A172 (cell line): Measurements from ENCODE around the gene TP53RK. TPM values are rescaled to one million over a fixed set of nuclear protein-coding genes. Genes with fewer than 3 reads are reported as not detected.

Experiments used
- DNase-seq: peaks from one replicate; pipeline ENCODE4 v3.0.0-alpha.2; 2015; ENCODE audit warnings: low spot score
- total RNA-seq: library from RNA; depleted of rRNA; stranded (reverse); fragments of >200 nt; shearing (Covaris generic); gene quantifications from 2 replicates; pipeline ENCODE4 v1.2.3, GENCODE V29; 2014; rRNA removed

The TP53RK gene
- total RNA-seq: 23.3 and 24.9 TPM in 2 replicates

- peak; percentile 100 for DNase-seq
Measured at GRCh38 chr20:46689082-46689753, at the start of gene TP53RK. Gene TP53RK, minus strand, starts transcription at chr20:46689444. Its CDS starts 30 bp downstream, at chr20:46689414.

- no peak for DNase-seq
Measured at GRCh38 chr20:46735436-46735835, 46.2 kb upstream of the TP53RK start.

- no peak for DNase-seq
Measured at GRCh38 chr20:46731770-46732169, 42.5 kb upstream of the TP53RK start.

- DNase-seq: no peak
Measured at GRCh38 chr20:46725186-46726165, 36.2 kb upstream of the TP53RK start.

GRCh38 chr20:46724343-46724959 lies 35.2 kb upstream of the TP53RK start:
- DNase-seq: no peak

- no peak for DNase-seq
Measured at GRCh38 chr20:46723039-46723438, 33.8 kb upstream of the TP53RK start.

- DNase-seq: no peak
Measured at GRCh38 chr20:46722450-46722849, 33.2 kb upstream of the TP53RK start.

- DNase-seq: no peak
Measured at GRCh38 chr20:46721476-46721875, 32.2 kb upstream of the TP53RK start.

- peak; percentile 40 for DNase-seq
Measured at GRCh38 chr20:46720776-46721425, 31.7 kb upstream of the TP53RK start.

GRCh38 chr20:46720019-46720418 lies 30.8 kb upstream of the TP53RK start:
- no peak for DNase-seq

- DNase-seq: no peak
Measured at GRCh38 chr20:46717818-46718541, 28.7 kb upstream of the TP53RK start.

- DNase-seq: peak; percentile 70
Measured at GRCh38 chr20:46715292-46715756, 26.1 kb upstream of the TP53RK start.

GRCh38 chr20:46713957-46714834 lies 25.0 kb upstream of the TP53RK start:
- DNase-seq: no peak

GRCh38 chr20:46712056-46712636 lies 22.9 kb upstream of the TP53RK start:
- no peak for DNase-seq

GRCh38 chr20:46710153-46710913 lies 21.1 kb upstream of the TP53RK start:
- no peak for DNase-seq

- no peak for DNase-seq
Measured at GRCh38 chr20:46709459-46710152, 20.4 kb upstream of the TP53RK start, which contains the start of gene SLC2A10. Gene SLC2A10, plus strand, starts transcription at chr20:46709649. Its CDS starts 88 bp downstream, at chr20:46709737.

- no peak for DNase-seq
Measured at GRCh38 chr20:46709055-46709458, 19.8 kb upstream of the TP53RK start.
